ENCODE data around the gene TEKT3.

The TEKT3 gene

GRCh38 chr17:15284107-15284506 is 57.3 kb downstream of the TEKT3 start:
- Histone ChIP-seq H4K20me1 (ENCODE audit: insufficient read depth, low read length) (no peaks in the 10 kb centered on the region), H3K9me3 (ENCODE audit: insufficient read depth, low read length) (no peaks in the 10 kb centered on the region), H3K9ac (ENCODE audit: low read length) (no peak overlapping the region), H3K27ac (ENCODE audit: low read length) (no peak overlapping the region), H3K36me3 (replicated peaks; ENCODE audit: low read depth, low read length) (no peaks in the 10 kb centered on the region), H3K79me2 (ENCODE audit: low read length) (no peaks in the 10 kb centered on the region), H3K4me2 (ENCODE audit: low read length) (no peak overlapping the region), H3K4me3 (ENCODE audit: low read length) (no peak overlapping the region), H2AFZ (ENCODE audit: low read depth, low read length) (no peak overlapping the region), H3K4me1 (ENCODE audit: low read length) (no peaks in the 10 kb centered on the region), H3K27me3 (ENCODE audit: low read depth, low read length) (no peaks in the 10 kb centered on the region)
- TF ChIP-seq CTCF (IDR thresholded peaks at IDR 0.05; ENCODE audit: low read depth, low read length) (no peak), EZH2phosphoT487 (IDR thresholded peaks at IDR 0.05; ENCODE audit: low read depth) (no peak)

GRCh38 chr17:15281909-15282308 is 59.5 kb downstream of the TEKT3 start:
- Histone ChIP-seq H3K4me1 (ENCODE audit: low read length) (no peaks in the 10 kb centered on the region), H3K27me3 (ENCODE audit: low read depth, low read length) (no peaks in the 10 kb centered on the region), H3K9ac (ENCODE audit: low read length) (no peak overlapping the region), H3K4me3 (ENCODE audit: low read length) (no peak overlapping the region), H3K27ac (ENCODE audit: low read length) (no peak overlapping the region), H2AFZ (ENCODE audit: low read depth, low read length) (no peak overlapping the region), H3K36me3 (replicated peaks; ENCODE audit: low read depth, low read length) (no peaks in the 10 kb centered on the region), H3K9me3 (ENCODE audit: insufficient read depth, low read length) (no peaks in the 10 kb centered on the region), H3K4me2 (ENCODE audit: low read length) (no peak overlapping the region), H3K79me2 (ENCODE audit: low read length) (no peaks in the 10 kb centered on the region), H4K20me1 (ENCODE audit: insufficient read depth, low read length) (no peaks in the 10 kb centered on the region)
- no peak for TF ChIP-seq EZH2phosphoT487 (IDR thresholded peaks at IDR 0.05; ENCODE audit: low read depth)

- H4K20me1 ChIP-seq (ENCODE audit: insufficient read depth, low read length), result no peaks in the 10 kb centered on the region
- no peaks in the 10 kb centered on the region for H3K9me3 ChIP-seq (ENCODE audit: insufficient read depth, low read length)
- no peaks in the 10 kb centered on the region for H3K36me3 ChIP-seq (replicated peaks; ENCODE audit: low read depth, low read length)
- no peak overlapping the region for H2AFZ ChIP-seq (ENCODE audit: low read depth, low read length)
- H3K4me2 ChIP-seq (ENCODE audit: low read length), result no peak overlapping the region
- H3K4me3 ChIP-seq (ENCODE audit: low read length), result no peak overlapping the region
- H3K79me2 ChIP-seq (ENCODE audit: low read length), result no peaks in the 10 kb centered on the region
- H3K27ac ChIP-seq (ENCODE audit: low read length), result no peak overlapping the region
- H3K27me3 ChIP-seq (ENCODE audit: low read depth, low read length), result no peaks in the 10 kb centered on the region
- no peak overlapping the region for H3K9ac ChIP-seq (ENCODE audit: low read length)
- no peaks in the 10 kb centered on the region for H3K4me1 ChIP-seq (ENCODE audit: low read length)
- TF ChIP-seq EZH2phosphoT487 (IDR thresholded peaks at IDR 0.05; ENCODE audit: low read depth), result no peak
- no peak for TF ChIP-seq CTCF (IDR thresholded peaks at IDR 0.05; ENCODE audit: low read depth, low read length)
Observed at GRCh38 chr17:15278924-15279477, 62.4 kb downstream of the TEKT3 start.

GRCh38 chr17:15278380-15278779 is 63.0 kb downstream of the TEKT3 start:
- H3K36me3 ChIP-seq (replicated peaks; ENCODE audit: low read depth, low read length), result no peaks in the 10 kb centered on the region
- H3K4me2 ChIP-seq (ENCODE audit: low read length), result no peak overlapping the region
- H4K20me1 ChIP-seq (ENCODE audit: insufficient read depth, low read length), result no peaks in the 10 kb centered on the region
- no peak for TF ChIP-seq CTCF (IDR thresholded peaks at IDR 0.05; ENCODE audit: low read depth, low read length)
- TF ChIP-seq EZH2phosphoT487 (IDR thresholded peaks at IDR 0.05; ENCODE audit: low read depth), result no peak
- H3K79me2 ChIP-seq (ENCODE audit: low read length), result no peaks in the 10 kb centered on the region
- no peak overlapping the region for H3K9ac ChIP-seq (ENCODE audit: low read length)
- H3K4me3 ChIP-seq (ENCODE audit: low read length), result no peak overlapping the region
- H3K27me3 ChIP-seq (ENCODE audit: low read depth, low read length), result no peaks in the 10 kb centered on the region
- no peaks in the 10 kb centered on the region for H3K9me3 ChIP-seq (ENCODE audit: insufficient read depth, low read length)
- no peak overlapping the region for H2AFZ ChIP-seq (ENCODE audit: low read depth, low read length)
- no peak overlapping the region for H3K27ac ChIP-seq (ENCODE audit: low read length)
- no peaks in the 10 kb centered on the region for H3K4me1 ChIP-seq (ENCODE audit: low read length)
